SKM-1 treated with dmso at 0.1 percent for 144 hours (cell line): Measurements from ENCODE around the gene WNT6.
"Not testable (repeated sequence)": the region's sequence is repeated elsewhere in the genome, so short reads cannot be mapped to it uniquely, and the experiment has no call there.

Experiments
- DNase-seq: peaks from one replicate; lab custom pipeline; 2025; ENCODE audit not compliant: unreplicated experiment; lab: John Stamatoyannopoulos, UW

The WNT6 gene

DNA sequence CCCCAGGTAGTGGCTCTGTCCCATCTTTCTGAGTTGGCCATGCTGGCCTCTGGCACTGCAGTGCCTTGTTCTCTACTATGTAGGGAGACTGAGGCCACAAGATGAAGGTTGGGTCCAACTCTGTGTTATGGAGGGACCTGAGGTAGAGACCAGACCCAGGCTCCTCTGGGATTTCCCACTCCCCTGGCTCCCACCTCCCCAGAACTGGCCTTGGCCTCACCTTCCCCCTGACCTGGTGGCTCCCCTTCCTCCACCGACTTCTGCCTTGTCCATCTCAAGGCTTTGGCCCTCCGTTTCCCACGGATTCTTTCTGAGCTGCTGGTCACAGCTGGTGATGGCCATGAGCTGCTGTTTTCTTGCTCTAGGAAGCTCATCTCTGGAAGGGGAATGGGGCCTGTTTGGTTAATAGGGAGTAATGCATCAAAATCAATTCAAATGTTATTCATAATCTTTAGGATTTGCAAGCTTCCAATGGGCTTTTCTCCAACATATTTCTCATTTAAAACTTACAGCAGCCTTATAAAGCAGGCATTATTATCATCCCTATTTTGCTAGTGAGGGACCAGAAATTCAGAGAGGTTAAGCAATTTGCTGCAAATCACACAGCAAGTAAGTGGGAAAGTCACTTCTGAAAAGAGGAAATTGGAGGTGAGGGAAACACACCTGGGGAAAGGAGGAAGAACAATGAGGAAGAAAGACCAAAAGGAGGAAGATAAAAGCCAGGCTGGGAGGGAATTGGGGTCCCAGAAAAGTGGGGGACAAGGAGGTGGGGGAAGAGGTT lies 28.9 kb upstream of the WNT6 start:
- no peak for DNase-seq

DNA sequence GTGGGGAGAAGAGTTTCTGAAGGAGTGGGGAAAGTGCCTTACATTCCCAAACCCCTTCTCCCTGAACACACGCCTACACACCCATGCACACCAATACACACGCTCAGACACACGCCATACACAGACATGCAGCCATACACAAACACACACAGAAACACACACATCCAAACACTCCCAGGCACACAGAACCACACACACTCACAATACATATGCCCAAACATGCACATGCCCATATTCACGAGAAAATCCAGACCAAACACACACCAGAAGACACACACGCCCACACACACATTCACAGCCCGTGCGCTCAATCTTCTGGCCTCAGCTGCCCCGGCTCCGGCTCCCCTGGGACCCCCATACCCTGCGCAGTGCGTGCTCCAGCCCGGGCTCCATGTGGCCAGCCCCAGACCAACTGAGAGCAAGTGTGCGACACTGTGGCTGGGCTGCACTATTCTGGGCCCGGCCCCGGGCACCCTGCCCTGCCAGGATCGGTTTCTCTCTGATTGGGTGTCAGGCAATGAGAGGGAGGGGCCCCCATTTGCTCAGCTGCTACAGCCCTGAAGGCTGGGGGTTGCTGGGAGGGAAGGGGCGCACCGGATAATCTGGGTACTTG lies 28.1 kb upstream of the WNT6 start, which contains the start of gene PRKAG3:
Gene PRKAG3 (minus strand): TSS at position 426 of the 613 bp plus-strand sequence.
- DNase-seq: no peak

DNA sequence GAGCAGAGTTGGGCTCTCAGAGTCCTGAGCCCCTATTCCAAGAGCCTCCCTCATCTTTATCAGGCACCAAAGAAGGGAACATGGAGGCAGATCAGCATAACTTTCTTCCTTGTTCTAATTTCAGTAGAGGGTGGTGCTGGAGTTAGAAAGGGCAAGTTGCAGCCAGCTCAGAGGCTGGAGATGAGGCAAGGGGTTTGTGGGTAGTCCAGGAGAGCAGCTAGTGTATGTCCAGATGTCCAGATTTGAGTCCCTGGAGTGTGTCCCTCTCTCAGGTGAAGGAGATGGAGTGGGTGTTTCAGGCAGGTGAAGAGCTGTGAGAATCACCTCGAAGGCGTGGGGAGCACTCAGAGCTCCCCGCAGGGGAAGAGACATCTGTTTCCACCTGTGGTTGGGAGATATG lies 27.5 kb upstream of the WNT6 start:
- no peak for DNase-seq

DNA sequence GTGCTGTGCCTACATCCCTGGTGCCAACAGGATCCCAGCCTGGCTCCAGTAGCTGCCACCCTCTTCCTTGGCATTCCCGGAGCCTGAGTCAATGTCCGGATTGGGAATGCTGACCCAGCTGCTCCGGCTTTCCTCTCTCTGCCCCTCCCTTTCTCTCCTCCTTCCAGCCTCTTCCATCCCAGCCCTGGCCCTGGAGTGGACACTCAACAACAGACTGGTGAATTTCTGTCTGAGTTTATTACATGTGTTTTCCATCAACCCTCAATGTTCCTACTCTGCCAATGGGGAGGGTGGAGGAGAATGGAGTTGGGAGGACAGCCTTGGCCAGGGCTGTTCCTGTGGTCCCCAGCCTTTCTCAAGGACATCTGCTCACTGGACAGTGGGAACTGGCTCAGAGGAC lies 27.1 kb upstream of the WNT6 start:
- DNase-seq: no peak

DNA sequence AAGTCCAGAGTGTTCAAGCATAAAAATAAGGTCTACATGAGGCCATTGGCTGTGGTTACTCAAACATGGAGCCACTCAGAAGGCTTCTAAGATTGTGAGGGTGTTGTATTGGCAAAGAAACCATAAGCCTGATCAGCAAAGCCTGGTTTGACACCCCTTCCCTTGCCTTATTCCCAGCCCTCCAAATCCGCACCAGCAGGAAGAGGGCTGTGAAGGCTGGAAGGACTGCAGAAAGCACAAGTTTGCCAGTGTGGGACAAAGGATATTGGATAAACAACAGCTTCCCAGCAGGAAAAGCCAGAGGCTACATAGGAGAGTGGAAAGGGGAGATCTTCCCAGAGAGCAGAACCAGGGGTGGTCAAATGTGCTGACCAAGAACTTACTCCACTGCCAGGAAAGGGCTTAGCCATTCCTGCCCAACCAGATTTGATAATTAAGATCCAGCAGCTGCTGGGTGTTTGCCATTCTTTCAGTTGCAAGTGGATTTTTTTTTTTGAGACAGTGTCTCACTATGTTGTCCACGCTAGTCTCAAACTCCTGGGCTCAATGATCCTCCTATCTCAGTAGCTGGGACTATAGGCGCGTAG lies 26.5 kb upstream of the WNT6 start:
- no peak for DNase-seq

DNA sequence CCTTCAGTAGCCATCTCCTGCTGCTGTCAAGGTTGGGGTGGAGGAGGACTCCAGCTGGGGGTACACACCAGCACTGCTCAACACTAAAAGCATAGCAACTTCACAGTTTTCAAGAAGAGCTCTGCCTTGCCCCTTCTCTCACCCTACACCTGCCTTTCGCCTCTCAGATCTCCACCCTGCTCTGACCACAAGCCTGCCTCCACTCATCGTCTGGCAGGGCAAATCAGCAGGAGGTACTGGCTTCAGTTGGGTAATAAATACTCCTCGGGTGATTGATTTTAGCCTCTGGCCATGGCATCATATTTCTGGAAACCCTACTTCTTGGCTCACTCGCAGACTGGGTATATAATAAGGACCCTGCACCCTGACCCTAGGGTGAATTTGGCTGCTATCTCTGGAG lies 24.9 kb upstream of the WNT6 start:
- DNase-seq: no peak

DNA sequence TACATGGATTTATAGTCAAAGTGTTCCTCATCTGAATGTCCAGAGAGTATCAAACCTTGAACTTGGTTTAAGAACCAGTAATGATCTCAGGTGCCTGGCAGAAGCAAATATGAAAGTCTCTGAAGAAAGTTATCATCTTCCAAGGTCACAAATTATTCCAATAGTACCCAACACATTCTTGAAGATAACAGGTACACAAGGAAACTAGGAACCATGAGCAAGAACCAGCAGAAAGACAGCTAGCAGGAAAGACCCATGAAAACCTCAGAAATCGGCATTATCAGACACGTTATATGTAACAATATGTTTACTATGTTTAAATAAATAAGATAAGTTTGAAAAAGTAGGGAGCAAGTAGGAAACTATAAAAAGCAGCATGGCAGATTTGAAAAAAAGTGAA lies 22.1 kb upstream of the WNT6 start:
- DNase-seq: no peak

DNA sequence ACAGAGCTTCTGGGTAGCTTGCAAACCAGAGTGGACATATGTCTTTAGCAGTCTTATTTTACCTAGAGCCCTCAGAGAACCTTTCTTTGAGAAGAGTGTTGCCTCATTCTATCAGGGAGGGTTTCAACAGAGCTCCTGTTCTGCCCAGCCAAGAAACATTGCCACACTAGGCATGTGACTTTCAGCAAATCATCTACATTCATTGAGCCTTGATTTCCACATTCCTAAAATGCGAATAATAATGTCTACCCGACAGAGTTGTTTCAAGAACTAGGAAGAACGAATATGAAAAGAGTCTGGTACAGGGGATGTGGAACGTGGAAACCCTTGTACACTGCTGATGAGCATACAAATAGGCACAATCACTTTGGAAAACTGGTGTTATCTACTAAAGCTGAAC lies 20.2 kb upstream of the WNT6 start:
- peak; percentile 82 for DNase-seq

DNA sequence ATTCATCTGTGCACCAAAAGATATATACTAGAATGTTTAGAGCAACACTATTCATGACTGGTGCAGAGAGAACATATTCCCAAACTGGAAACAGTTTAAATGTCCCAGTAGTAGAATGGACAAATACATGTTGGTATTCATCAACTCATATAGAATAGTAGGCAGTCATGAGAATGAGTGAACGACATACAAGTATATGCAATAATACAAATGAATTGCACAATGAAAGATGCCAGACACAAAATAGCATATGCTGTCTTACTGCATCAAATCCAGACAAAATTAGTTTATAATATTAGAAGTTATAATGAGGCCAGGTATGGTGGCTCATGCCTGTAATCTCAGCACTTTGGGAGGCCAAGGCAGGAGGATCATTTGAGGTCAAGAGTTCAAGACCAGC lies 19.7 kb upstream of the WNT6 start:
- DNase-seq: no peak

DNA sequence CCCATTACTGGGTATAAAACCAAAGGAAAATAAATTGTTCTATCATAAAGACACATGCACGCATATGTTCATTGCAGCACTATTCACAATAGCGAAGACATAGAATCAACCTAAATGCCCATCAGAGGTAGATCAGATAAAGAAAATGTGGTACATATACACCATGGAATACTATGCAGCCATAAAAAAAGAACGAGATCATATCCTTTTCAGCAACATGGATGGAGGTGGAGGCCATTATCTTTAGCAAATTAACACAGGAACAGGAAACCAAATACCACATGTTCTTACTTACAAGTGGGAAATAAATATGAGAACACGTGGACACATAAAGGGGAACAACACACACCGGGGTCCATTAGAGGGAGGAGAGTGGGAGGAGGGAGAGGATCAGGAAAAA lies 15.3 kb upstream of the WNT6 start:
- DNase-seq: not testable (repeated sequence)

DNA sequence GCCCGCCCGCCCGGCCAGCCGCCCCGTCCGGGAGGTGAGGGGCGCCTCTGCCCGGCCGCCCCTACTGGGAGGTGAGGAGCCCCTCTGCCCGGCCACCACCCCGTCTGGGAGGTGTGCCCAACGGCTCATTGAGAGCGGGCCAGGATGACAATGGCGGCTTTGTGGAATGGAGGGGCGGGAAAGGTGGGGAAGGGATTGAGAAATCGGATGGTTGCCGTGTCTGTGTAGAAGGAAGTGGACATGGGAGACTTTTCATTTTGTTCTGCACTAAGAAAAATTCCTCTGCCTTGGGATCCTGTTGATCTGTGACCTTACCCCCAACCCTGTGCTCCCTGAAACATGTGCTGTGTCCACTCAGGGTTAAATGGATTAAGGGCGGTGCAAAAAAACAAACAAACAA lies 12.6 kb upstream of the WNT6 start:
- not testable (repeated sequence) for DNase-seq

DNA sequence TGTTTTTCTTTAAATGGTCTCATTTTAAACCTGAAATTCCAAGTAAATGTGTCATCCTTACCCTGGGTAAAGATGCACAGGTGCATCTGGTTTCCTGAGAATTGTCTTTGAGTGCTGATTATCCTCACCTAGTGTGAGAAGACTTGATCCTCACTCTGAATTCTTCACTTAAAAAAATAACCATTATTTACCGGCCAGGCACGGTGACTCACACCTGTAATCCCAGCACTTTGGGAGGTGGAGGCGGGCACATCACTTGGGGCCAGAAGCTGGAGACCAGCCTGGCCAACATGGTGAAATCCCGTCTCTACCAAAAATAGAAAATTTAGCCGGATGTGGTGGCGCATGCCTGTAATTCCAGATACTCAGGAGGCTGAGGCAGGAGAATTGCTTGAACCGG lies 9.9 kb upstream of the WNT6 start:
- no peak for DNase-seq

DNA sequence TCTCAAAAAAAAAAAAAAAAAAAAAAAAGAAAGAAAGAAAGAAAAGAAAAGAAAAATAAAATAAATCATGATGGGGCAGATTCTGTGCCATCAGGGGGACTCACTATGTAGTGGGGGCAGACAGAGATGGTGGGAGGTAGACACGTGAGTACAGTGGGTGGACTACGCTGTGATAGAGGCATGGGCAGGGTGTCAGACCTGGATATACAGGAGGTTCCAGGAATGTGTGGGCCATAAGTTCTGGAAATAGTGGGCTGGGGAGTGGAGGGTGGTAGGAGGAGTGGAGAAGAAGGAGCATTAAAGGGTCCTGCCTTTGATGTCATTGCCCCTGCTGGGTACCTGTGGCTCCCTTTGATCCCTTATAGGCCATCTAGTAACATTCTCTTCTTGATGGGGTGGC lies 8.8 kb upstream of the WNT6 start:
- no peak for DNase-seq

DNA sequence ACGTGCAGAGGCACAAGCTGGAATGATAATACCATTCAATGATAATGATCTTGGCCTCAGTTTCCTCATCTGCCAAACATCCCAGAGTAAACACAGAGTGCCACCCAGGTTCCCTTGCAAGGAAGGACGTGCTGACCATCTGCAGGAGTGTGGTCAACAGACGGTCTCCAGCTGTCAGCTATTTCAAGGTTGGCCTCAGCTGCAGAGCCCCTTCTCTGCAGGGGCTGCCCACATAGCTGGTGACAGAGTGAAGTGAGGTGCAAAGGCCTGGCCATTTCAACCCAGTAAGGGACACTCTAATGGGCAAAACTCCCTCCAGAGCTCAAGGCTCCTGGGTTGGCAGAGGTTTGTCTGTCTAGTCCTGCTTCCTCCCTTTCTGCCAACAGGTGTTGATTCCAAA lies 8.3 kb upstream of the WNT6 start:
- DNase-seq: no peak

DNA sequence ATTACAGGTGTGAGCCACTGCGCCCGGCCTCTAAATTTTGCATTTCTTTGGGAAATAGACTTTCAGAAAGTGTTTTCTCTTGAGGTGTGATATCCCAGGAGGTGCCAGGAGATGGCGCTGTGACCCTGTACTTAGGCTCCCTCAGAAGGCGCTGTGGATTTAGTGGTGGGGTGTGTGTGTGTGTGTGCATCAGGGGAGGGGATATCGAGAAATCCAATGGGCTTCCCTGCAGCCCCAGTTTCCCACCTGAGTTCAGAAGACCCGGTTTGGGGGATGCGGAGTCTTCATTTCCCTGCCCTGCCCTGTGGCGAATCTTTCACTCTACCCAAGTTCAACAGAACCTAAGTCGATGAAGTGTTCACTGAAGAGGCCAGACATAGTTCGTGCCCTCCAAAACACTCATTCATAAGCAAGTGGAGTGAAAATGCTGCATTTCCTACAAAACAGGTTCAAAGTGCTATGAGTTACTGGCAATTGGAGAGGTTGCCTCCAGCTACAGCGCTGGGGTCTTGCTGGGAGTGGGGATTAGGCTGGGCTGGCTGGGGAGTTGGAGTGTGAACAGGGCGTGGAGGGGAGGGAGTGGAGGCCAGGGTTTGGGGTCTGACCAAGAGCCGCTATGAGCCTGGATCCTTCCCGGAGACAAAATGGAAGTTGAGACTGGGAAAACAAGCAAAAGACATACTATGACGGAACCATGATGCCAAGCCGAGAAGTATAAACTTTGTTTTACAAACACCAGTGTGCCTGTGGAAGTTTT lies 6.5 kb upstream of the WNT6 start:
- peak; percentile 39 for DNase-seq

DNA sequence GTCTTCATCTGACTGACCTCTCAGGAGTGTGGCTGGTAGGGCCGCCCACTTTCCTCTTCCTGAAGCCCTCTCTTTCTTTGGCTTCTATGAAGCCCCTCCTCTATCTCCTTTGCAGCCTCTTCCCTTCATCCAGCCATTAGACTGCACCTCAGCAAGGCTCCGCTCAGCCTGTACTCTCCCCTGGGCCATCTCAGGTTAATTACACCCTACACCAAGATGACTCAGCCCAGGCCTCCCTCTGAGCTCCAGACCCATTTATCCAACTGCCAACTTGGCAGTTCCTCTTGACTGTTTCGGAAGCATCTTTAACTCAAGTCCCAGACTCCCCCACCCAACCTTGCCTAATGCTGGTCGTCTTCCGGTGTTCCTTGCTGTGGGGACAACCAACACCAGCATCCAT lies 5.8 kb upstream of the WNT6 start:
- DNase-seq: no peak

DNA sequence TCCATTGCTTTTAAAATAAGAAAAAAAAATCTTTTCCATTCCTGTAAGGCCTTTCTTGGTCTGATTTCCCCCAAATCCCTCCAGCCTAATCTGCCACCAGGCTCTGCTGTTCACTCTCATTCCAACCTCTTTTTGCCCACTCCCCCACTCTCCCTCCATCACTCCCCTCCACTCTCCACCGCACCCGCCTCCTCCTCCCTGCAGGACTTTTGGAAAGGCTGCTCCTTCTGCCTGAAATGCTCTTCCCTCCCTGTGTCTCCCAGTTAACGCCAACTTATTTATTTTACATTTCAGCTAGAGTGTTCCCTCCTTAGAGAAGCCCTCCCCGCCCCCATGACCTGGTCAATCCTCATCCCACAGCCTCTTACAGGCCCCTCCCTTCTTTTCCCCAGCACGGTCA lies 4.7 kb upstream of the WNT6 start:
- no peak for DNase-seq

DNA sequence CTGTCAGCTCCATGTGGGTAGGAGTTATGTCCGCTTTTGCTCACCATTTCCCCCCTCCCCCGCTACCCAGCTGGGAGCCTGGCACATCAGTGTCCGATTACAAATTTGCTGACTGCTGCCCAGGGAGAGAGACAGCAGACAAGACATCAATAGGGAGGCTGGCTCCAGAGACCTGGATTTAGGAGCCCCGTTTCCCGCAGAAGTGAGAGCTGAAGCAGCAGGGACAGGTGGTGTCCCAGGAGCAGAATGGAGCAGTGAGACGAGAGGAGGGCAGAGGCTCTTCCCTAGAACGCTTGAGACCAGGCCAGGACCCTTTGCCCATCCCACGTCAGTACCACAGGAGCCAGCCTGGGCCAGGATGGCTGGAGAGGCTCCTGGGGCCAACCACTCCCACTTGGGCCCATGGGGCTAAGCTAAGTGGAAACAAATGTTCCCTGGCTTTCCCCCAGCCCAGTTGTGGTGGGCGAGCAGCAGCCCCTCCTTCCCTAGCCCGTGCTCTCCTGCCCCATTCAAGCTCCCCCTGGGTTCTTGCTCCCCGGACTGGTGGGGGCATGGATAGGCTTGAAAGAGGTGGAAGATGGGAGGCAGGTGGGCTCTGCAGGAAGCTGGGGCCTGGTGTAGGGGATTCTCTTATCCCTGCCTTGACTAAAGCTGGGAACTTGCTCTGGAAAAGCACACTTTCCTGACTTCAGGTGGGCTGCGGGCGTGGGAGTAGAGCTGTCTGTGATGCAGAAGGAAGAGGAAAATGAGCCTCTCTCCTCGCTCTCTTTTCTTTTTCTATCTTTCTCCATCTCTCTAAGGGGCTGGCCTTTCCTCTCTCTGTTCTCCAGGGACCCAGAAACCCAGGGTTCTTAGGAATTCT lies 4.1 kb upstream of the WNT6 start:
- no peak for DNase-seq

DNA sequence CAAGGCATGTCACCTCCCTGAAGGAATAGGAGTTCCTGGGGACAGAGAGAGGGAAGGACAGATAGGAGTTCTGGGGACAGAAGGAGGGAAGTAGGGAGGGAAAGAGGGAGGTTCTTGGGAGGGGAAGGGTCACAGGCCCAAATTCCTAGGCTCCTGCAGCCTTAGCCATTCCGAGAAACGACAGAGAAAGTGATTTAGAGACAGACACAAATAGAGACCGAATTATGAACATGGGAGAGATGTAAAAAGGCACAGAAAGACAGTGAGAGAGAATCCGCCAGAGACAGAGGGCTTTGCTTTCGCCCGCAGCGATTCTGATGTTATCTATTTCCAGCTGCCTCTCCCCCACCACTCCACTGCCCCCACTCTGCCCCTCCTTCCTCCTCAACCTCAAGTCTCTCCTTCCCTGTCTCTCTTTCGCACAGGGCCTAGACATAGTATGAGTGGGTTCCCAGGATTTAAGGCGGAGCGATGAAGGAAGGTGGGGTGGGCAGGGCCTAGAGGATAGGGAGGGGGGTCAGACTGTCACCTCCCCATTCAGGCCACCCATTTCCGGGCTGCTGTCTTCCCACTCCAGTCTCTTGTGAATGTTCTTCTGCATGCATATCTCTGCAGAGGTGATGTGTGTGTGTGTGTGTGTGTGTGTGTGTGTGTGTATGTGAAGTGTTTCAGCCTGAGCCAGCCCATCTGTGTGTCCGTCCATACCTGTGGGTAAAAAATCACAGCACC lies 3.3 kb upstream of the WNT6 start:
- DNase-seq: no peak

DNA sequence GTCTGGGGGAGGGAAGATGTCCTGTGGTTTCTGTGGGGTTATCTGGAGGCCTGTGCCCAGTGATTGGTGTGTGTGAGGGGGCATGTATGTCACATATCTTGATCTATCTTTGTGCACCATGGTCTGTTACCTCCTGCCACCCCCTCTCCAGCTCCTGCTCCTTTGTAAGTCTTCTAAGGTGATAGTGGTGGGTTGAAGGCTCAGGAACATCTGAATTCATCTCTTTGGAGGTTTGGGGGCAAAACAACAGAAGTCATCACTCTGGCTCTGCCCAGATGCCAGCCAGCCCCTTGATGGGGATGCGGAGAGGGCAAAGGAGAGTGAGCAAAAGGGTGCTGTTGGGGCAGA lies 2.7 kb upstream of the WNT6 start:
- no peak for DNase-seq
